ENCODE data around the gene HNRNPF.
"Not testable (repeated sequence)": the region's sequence is repeated elsewhere in the genome, so short reads cannot be mapped to it uniquely, and the experiment has no call there.

HNRNPF gene

DNA sequence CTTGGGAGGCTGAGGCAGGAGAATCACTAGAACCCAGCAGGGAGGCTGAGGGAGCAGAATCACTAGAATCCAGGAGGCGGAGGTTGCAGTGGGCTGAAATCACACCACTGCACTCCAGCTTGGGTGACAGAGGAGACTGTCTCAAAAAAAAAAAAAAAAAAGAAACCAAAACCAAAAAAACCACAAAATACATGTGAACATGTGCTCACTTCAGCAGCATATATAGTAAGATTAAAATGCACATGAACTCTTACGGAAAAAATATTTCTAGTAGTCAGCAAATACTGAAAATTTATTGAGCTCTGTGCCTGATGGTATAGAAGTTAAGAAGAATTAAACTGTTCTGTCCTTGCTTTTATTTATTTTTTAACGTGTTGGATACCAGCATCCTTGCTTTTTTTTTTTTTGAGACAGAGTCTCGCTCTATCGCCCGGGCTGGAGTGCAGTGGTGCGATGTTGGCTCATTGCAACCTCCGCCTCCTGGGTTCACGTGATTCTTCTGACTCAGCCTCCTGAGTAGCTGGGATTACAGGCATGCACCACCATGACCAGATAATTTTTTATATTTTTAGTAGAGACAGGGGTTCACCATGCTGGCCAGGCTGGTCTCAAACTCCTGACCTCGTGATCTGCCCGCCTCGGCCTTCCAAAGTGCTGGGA is 18.3 kb upstream of the HNRNPF start:
- TF ChIP-seq, protein P1, sequence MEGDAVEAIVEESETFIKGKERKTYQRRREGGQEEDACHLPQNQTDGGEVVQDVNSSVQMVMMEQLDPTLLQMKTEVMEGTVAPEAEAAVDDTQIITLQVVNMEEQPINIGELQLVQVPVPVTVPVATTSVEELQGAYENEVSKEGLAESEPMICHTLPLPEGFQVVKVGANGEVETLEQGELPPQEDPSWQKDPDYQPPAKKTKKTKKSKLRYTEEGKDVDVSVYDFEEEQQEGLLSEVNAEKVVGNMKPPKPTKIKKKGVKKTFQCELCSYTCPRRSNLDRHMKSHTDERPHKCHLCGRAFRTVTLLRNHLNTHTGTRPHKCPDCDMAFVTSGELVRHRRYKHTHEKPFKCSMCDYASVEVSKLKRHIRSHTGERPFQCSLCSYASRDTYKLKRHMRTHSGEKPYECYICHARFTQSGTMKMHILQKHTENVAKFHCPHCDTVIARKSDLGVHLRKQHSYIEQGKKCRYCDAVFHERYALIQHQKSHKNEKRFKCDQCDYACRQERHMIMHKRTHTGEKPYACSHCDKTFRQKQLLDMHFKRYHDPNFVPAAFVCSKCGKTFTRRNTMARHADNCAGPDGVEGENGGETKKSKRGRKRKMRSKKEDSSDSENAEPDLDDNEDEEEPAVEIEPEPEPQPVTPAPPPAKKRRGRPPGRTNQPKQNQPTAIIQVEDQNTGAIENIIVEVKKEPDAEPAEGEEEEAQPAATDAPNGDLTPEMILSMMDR (IDR thresholded peaks at IDR 0.05; ENCODE audit: extremely low read depth, missing control alignments), result no peak
- no peak for DNase-seq (ENCODE audit: low spot score)

GRCh38 chr10:43426476-43426875 is 17.5 kb upstream of the HNRNPF start:
- DNase-seq (ENCODE audit: low spot score), result not testable (repeated sequence)

DNA sequence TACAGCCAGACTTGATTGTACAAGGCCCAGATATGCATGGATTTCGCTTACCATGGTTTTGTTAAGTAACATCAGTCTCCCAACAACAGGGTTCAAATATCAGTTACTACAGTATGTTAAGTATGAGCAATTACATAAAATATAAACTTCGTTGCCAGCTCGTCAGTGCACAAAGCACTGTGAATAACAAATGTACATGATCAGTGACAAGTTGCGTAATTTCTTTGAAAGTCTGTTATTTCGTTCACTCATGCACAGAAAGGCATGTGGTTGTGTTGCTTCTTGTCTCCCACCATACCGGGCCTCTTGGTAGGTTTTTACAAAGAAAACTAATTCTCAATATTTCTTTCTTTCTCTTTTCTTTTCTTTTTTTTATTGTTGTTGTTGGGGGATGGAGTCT is 15.4 kb upstream of the HNRNPF start:
- TF ChIP-seq, protein P1 (IDR thresholded peaks at IDR 0.05; ENCODE audit: extremely low read depth, missing control alignments), result no peak
- no peak for DNase-seq (ENCODE audit: low spot score)

- not testable (repeated sequence) for DNase-seq (ENCODE audit: low spot score)
Observed at GRCh38 chr10:43421944-43422343, 13.0 kb upstream of the HNRNPF start.

DNA sequence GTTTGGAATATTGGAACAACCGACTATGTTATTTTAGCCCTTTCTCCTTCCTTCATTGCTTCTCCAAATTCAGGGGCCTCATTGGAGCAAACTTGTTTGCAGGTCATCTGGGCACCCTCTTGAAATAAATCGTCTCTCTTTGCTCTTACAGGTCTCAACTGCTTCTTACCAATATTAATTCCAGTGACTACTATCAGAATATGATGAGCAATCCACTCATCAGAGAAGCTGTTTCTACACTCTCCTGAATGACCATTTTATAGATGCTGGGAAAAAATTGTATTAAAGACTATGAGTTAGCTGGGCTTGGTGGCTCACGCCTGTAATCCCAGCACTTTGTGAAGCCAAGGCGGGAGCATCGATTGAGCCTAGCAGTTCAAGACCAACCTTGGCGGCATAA is 12.5 kb upstream of the HNRNPF start:
- TF ChIP-seq, protein P1 (IDR thresholded peaks at IDR 0.05; ENCODE audit: extremely low read depth, missing control alignments), result no peak
- no peak for DNase-seq (ENCODE audit: low spot score)

DNA sequence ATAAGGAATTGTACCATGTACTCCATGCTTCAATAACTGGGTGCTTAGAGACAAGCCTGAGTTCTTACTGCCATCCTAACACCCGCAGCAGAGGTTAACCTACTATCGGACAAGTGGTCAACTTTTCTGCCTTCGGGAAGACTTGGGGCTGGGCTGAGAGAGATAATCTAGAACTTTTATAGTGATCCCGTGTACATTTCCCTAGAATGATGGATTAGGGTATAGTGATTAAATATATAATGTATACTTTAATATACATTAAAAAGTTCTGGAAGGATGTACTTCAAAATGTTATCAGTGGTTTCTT is 12.2 kb upstream of the HNRNPF start:
- TF ChIP-seq, protein P1 (IDR thresholded peaks at IDR 0.05; ENCODE audit: extremely low read depth, missing control alignments), result no peak
- no peak for DNase-seq (ENCODE audit: low spot score)

GRCh38 chr10:43420369-43421200 is 11.6 kb upstream of the HNRNPF start:
- TF ChIP-seq, protein P1 (IDR thresholded peaks at IDR 0.05; ENCODE audit: extremely low read depth, missing control alignments), result peak; percentile 10
- peak; percentile 84 for DNase-seq (ENCODE audit: low spot score)

DNA sequence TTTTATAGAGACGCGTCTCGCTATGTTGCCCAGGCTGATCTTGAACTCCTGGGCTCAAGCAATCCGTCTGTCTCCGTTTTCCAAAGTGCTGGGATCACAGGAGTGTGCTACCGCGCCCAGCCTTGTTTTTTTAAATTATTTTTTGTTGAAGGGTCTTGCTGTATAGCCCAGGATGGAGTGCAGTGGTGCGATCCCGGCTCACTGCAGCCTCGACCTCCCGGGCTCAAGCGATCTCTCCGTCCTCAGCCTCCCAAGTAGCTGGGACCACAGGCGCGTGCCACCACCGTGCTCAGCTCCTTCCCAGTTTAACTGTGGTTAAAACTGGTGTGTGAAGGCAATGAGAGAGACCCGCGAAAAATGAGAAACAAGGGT is 11.0 kb upstream of the HNRNPF start:
- TF ChIP-seq, protein P1 (IDR thresholded peaks at IDR 0.05; ENCODE audit: extremely low read depth, missing control alignments), result no peak
- no peak for DNase-seq (ENCODE audit: low spot score)

All from GM20000 (cell line).